Measurements from ENCODE around the gene C8A.

The C8A gene

GRCh38 chr1:56897150-56898004 lies 42.8 kb downstream of the C8A start:
- no peak for FAIRE-seq

DNA sequence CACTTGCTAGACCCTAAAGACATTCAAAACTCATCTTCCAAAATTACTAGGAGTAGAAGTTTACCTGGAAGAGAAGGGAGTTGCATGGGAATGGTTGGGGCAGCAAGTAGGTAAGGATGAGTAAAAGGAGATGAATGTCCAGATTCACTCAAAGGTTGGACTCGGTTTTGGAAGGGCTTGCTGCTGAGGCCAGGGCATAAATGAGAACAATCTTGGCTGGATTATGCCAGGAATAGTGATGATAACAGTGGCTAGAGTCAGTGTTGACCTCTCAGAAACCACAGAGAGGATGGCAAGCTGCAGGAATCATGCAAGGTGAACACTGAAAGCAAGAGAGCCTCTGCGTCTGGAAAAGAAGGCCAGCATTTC lies 43.4 kb downstream of the C8A start:
- FAIRE-seq, result no peak

DNA sequence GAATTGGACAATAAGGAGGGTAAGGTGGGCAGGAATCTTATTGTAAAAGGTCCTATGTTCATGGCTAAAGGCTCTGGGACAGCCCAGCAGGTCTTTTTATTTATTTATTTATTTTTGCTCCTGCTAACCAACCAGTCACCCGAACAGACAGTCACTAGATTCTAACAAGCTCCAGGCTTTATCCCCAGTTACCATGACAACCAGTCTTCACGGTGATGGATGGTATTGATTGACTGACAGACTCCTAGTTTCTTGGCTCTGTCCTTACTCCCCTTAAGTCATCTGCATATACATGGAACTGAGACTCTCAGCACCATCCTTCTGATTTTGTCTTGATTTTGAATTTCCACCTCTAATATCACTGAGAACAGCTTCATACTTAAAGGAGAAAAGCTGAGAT lies 44.3 kb downstream of the C8A start:
- FAIRE-seq, result no peak

DNA sequence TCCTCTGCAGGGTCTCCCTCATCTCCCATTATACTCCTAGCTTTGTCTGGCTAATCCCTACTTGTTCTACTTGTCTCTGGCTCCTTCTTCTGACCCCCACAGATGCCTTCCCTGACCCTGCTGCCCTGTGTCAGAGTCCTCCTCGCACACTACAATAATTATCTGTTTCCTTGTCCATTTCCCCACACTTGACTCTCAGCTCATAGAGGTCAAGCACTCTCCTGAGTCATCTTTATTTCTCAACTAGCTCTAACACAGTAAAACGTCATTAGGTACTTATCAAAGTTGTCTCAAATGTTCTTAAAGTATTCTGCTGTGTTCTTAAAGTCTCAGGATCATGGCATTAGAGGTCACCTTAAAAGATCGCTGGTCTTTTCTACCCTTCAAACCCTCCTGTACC lies 47.1 kb downstream of the C8A start:
- no peak for FAIRE-seq

DNA sequence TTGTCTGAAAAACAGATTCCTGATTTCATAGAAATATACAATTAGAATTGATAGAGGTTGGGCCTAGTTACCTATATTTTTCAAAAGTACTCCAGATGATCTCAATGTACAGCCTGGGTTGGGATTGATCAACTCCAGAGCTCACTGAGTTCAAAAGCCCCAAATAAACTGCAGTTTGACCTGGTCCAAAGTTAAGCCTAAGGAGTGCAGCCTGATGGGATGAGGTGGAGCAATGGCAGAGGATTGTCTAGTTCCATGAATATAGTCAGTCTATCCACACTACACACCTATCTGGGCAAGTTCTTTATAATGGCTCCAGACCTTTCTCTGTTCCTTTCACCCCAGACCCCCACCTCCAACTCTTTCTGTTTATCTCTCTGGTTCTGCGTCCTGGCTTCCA lies 49.2 kb downstream of the C8A start:
- no peak for FAIRE-seq

GRCh38 chr1:56904663-56905397 lies 50.2 kb downstream of the C8A start:
- FAIRE-seq, result no peak

- no peak for FAIRE-seq
These were observed 51.1 kb downstream of the C8A start for GRCh38 chr1:56905667-56906066.

DNA sequence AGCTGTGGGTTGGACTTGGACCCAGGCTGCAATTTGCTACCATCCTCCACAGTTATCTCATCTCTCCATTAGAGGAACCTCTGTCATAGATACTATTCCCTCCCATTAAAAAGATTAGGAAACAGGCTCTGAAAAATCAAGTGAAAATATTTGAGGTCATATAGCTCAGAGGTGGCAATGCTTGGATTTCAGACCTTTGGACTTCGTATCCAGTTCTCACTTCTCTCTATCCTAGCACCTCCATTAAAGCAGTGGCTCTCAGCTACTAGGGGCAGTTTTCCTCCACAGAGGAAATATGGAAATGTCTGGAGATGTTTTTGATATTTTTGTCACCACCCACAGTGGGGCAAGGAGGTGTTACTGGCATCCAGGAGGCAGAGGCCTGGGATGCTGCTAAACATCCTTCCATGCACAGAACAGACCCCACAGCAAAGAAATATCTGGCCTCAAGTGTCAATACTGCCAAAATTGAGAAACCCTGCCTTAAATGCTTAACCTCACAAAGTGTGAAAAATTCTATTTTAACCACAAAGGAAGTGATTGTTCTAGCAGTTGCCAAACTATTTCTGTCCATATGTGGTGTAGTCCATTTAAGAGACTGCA lies 54.1 kb downstream of the C8A start:
- FAIRE-seq, result no peak

DNA sequence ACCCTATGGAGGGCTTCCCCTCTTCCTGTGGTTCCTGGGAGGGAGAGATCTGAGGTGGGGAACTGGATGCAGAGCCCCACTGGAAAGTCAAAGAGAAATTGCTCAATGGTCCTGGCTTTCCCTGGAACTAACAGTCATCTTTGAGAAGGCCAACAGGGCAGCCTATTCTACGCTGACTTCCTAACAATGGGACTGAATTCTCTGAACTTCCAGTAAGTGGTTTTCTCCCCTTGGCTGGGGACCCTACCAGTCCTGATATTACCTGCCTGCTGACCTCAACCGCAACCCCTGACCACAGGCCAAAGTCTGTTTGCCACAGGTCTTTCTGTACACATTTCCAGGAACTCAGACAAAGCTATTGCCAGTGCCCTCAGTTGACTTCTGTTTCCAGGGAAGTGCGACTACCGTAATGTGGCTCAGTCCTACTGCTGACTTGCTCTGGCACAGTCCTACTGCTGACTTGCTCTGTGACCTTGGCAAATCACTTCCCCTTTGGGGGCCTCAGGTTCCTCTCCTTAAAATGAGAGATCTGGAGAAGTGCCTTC lies 55.9 kb downstream of the C8A start:
- FAIRE-seq, result no peak

- FAIRE-seq, result no peak
These were observed 56.7 kb downstream of the C8A start for GRCh38 chr1:56911098-56911938.

DNA sequence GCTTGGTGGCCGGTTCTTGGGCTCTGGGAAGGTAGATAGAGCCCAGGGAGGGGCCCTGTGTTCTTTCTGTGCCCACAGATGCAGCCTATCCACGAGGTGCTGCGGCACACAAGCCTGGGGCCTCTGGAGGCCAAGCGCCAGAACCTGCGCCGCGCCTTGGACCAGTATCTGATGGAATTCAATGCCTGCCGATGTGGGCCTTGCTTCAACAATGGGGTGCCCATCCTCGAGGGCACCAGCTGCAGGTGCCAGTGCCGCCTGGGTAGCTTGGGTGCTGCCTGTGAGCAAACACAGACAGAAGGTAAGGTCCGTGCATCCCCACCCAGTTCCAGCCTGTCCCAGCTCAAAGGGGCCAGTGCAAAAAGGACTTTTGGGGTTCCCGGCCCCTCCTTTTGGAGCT lies 57.7 kb downstream of the C8A start:
- no peak for FAIRE-seq

DNA sequence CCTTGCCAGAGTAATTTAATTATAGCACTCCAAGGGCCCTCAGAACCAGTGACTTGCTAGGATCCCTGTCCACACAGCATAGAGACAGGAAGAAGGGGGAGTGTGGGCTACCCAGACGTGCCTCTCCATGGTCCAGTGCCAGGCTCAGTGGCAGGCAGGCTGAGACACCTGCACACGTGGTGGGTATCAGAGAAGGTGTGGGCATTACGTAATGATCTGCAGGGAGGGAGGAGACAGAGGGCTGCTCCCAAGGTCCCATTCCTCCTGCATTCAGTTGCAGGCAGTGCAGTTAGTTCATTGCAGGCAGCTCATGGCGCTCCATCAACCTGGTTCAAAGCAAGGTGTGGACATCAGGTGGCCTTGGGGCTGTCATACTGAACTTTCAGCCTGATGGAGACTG lies 61.4 kb downstream of the C8A start:
- FAIRE-seq, result no peak

- FAIRE-seq, result no peak
These were observed 62.0 kb downstream of the C8A start for GRCh38 chr1:56916630-56917029.

DNA sequence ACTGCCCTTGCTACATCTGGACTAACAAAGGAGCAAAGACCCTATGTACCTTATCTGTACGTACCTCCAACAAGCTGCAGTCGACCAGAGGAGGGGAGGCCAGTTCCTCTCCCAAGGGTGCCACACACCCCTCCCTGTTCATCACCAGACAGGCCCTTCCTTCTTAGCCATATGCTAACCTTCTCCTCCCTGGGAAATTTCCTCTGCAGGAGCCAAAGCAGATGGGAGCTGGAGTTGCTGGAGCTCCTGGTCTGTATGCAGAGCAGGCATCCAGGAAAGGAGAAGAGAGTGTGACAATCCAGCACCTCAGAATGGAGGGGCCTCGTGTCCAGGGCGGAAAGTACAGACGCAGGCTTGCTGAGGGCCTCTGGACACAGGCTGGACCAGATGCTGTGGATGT lies 62.8 kb downstream of the C8A start:
- FAIRE-seq, result no peak

DNA sequence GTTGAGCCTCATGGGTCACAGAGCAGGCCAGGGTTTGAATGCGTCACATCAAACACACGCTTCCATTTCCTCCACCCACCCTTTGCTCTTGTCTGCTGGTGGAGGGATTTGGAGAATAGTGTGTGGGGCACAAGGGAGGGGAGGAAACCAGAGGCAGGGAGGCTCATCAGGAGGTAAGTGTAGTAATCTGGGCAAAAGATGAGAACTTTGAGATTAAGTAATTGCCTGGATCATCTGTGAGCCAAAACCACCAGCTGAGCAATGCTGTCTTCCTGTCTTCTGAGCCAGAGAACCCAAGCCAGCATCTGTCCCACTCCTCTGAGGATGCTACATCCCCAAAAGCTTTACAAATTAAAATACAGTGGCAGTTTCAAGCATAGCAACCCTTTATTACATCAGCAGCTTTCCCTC lies 66.0 kb downstream of the C8A start:
- FAIRE-seq, result no peak

DNA sequence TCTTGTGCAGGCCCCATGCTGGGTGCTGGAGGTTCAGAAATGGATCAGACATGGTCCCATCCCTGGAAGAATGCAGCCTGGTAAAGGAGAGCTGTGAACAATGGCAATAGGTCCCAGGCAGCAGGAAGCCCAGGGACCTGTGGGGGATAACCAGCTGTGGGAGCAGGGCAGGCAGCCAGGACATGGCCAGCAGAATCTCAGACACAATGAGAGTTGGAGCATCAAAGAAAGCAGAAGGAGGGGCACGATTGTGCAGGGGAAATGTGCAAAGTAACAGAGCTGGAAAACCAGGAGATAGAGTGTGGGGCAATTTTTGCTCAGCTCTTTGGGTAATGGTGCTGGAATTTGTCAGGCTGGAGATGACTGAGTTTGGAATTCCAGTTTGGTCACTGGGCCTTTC lies 66.9 kb downstream of the C8A start:
- no peak for FAIRE-seq

DNA sequence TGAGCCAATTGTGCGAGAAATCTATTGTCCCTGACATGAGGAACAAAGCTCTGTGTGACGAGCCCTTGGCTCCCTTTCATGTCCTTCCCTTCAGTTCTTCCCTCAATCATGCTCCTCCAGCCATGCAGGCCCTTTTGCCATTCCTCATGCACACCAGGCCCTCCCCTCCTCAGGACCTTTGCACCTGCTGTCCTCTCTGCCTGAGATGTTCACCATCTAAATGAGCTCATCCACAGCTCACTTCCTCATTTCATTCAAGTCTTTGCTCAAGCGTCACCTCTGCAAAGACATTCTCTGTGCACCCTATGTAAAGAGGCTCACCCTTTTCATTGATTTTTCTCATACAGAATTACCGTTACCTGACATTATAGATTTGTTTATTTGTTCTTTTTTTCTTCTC lies 67.5 kb downstream of the C8A start:
- no peak for FAIRE-seq

GRCh38 chr1:56922507-56922906 lies 67.9 kb downstream of the C8A start:
- FAIRE-seq, result no peak

- no peak for FAIRE-seq
These were observed 68.6 kb downstream of the C8A start for GRCh38 chr1:56923201-56923600.

- no peak for FAIRE-seq
These were observed 69.5 kb downstream of the C8A start for GRCh38 chr1:56924116-56924515.

DNA sequence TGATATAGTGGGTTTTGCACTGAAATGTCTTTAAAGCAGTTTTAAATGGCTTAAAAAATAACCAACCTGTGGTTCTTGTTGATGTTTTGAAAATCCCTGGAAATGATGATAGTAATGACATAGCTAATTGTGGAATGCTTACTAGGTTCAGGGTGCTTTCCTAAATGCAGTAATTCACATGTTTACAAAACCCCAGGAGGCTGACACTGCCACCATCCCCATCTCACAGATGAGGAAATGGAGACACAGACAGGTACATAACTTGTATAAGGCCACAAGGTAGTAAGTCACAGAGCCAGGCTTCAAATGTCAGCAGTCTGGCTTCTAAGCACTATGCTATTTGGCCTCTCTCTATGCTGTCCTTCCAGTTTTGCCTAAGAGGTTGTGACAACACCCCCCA lies 70.6 kb downstream of the C8A start:
- no peak for FAIRE-seq

- no peak for FAIRE-seq
These were observed 72.6 kb downstream of the C8A start for GRCh38 chr1:56927171-56927570.

DNA sequence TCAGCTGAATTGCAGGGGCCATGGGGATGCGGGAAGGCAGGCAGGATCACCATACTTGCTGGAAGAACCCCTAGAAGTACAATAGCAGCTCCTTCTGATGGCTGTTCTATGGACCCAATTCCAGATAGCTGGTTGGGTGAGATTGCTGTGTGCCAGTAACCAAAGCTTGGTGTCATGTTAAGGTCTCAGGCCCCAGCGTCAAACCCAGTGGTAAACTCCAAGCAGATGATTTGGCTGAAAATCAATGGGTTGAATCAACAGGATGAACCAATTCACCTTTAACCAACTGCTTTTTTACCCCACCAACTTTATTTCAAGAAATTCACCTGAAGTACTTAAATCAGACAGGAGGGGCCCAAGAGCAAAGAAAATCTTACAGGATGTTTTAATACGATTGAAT lies 73.4 kb downstream of the C8A start:
- FAIRE-seq, result no peak

Measured in endometrium (tissue), 2 donors.